Ovary (tissue), 3 donors: ENCODE results near the gene SLC26A2.

Experiments used
- CTCF ChIP-seq, 3 donors: fragments of 450-650 bp in 2 of 3; fragments of 200-600 bp in 1 of 3; IDR thresholded peaks; one replicate each; pipeline versions ENCODE4 v1.5.1 to v1.8.0; 2016 to 2022; ENCODE audit warnings: antibody characterized with exemption in 3 of 3, mild to moderate bottlenecking in 1 of 3
- POLR2A ChIP-seq: fragments of 450-650 bp; IDR thresholded peaks from one replicate; pipeline ENCODE4 v1.6.1; 2017; ENCODE audit warnings: antibody characterized with exemption, mild to moderate bottlenecking, moderate library complexity
- donor health status: DM: no; HTN: no; CAD: no.

GRCh38 chr5:149940941-149941644 lies 19.5 kb upstream of the SLC26A2 start:
- no peak for TF ChIP-seq CTCF (IDR thresholded peaks at IDR 0.05)
- TF ChIP-seq POLR2A: no peak
